AG09309 (cell line): ENCODE measurements around the gene PLB1.
A peak's percentile ranks its signal among the peaks of the same experiment; 100 is the strongest.
"Not testable (repeated sequence)": the region's sequence is repeated elsewhere in the genome, so short reads cannot be mapped to it uniquely, and the experiment has no call there.

Experiments used
- DNase-seq: peaks from one replicate; pipeline ENCODE4 v3.0.0-alpha.2; 2010; ENCODE audit warnings: low read depth
- H3K4me3 ChIP-seq: 2 replicates; pipeline ENCODE4 v1.5.1; 2011; ENCODE audit warnings: mild to moderate bottlenecking, low read depth, low read length, moderate library complexity; ENCODE audit not compliant: control insufficient read depth
- TF ChIP-seq, protein P1 (sequence below): IDR thresholded peaks from 2 replicates; pipeline ENCODE4 v1.5.1; 2011; ENCODE audit warnings: mild to moderate bottlenecking, low read depth, low read length, inconsistent platforms; ENCODE audit not compliant: insufficient read depth, control insufficient read depth; ENCODE audit errors: missing control alignments

PLB1 gene

DNA sequence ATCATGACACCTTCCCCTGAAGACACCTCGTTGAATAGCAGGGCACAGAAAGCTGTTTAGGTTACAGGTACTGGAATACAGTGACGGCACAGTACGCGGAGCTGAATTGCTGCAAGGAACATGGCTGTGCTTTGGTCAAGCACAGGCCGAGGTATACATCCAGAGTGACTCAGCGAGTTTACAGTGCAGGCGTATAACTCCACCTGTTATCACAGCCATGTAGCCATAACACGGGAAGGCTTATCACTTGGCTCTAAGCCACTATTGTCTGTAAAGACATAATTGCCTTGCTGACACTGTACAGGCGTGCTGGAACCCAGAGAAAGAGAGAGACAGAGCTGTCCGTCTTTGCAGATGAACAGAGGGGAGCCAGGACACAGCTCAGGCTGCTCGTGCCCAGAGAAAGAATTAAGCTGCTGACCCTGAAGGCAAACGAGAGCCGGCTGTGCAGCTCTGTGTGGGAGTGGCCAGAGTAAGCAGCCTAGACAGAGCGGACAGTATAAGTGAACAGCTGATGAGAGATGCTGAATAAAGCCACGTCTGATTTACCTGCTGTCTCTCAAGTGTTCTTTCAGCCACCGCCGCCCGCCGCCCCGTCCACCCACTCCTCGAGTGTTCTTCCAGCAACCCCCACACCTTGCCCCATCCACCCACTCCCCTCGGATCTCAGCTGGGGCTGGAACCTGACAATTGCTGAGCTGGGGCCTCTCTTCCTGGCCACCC lies 168.4 kb downstream of the PLB1 start:
- no peak overlapping the region for H3K4me3 ChIP-seq
- DNase-seq: no peak
- TF ChIP-seq, protein P1, sequence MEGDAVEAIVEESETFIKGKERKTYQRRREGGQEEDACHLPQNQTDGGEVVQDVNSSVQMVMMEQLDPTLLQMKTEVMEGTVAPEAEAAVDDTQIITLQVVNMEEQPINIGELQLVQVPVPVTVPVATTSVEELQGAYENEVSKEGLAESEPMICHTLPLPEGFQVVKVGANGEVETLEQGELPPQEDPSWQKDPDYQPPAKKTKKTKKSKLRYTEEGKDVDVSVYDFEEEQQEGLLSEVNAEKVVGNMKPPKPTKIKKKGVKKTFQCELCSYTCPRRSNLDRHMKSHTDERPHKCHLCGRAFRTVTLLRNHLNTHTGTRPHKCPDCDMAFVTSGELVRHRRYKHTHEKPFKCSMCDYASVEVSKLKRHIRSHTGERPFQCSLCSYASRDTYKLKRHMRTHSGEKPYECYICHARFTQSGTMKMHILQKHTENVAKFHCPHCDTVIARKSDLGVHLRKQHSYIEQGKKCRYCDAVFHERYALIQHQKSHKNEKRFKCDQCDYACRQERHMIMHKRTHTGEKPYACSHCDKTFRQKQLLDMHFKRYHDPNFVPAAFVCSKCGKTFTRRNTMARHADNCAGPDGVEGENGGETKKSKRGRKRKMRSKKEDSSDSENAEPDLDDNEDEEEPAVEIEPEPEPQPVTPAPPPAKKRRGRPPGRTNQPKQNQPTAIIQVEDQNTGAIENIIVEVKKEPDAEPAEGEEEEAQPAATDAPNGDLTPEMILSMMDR: no peak

DNA sequence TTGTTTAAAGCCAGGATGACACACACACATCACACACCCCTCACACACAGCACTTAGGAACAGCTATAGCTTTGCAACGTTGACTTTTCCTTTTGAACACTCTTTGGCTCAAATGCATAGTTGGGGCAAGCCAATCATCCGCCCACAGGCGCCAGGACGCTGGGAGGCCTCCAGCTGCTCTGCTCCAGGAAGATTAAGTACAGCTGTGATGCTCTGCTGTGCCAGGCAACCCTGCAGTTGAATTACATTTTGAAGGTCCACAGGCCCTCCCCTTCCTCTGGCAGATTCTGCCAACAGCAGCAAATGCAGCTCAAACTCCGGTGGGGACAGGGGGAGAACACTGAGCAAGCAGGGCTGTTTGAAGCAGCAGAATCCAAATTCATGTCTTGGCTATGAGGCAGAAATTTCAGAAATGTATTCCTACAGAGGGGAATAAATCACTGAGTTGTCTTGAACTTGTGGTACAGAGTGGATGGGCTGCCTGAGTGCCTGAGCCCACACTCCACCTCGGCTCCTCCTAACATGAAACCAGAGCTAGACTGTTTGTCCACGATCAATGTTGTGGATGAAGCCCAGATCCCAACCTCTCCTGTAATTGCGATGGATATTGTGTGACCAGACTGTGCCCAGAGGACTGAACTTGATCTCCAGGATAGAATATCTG lies 169.3 kb downstream of the PLB1 start:
- TF ChIP-seq, protein P1: no peak
- peak; percentile 47 for DNase-seq

DNA sequence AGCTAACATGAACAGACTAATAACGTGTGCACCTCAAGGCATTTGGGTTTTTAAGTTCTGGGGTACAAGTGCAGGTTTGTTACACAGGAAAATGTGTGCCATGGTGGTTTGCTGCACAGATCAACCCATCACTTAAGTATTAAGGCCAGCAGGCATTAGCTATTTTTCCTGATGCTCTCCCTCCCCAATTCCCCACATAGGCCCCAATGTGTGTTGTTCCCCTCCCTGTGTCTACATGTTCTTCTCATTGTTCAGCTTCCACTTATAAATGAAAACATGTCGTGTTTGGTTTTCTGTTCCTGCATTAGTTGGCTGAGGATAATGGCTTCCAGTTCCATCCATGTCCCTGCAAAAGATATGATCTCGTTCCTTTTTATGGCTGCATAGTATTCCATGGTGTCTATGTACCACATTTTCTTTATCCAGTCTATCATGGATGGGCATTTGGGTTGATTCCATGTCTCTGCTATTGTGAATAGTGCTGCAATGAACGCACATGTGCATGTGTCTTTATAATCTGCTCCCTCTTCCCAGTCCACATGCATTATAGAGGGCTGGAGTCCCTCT lies 170.0 kb downstream of the PLB1 start:
- not testable (repeated sequence) for H3K4me3 ChIP-seq, DNase-seq

More for the DNA sequence above, 169.3 kb downstream of the PLB1 start:
- H3K4me3 ChIP-seq: no peak overlapping the region

DNA sequence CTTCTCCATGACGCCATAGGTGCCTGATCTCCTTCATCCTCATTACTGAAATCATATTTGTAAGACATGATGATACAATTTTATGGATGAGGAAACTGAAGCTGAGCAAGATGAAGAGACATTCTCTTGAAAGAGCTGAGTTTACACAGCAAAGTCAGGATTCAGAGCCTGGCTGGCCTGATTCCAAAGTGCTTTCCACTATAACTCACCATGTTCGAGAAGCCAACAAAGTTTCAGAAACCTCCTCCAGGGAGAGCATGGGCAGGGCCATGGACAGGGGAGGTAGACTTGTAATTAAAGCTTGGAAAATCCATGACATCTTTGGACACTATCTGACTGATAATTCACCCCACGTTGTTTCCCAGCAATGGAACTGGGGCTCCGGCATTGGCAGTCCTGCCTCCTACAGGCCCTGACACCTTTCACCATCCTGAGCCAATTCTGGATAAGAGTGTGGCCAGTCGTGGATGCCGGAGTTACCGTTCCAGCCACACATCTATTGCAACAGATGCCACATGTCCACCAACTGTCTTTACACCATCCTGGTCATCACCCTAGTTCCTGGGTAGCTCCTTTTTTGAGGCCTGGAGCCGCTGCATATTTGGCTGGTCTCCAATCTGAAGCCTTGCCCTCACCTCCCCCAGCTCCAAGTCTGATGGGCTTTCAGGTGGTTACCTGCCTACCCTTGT lies 170.8 kb downstream of the PLB1 start:
- H3K4me3 ChIP-seq: no peak overlapping the region
- TF ChIP-seq, protein P1: no peak
- no peak for DNase-seq

DNA sequence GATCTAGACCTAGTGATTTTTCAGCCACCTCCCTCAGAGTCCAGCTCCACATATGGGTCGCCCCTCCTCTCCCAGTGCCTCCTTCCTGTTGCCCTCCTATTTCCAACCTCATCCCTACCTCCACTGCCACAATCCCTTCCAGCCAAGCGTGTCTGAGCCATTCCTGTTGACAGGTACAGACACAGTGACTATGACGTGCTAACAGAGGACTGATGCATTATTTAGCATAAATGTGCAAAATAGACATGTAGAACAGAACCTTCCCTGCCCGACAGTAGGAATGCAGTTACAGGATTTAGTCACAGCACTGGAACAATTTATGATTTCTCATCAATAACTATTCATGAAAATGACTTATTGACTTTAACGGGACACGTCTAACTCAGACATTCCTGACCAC lies 171.4 kb downstream of the PLB1 start:
- TF ChIP-seq, protein P1: no peak
- no peak for DNase-seq
- no peak overlapping the region for H3K4me3 ChIP-seq

DNA sequence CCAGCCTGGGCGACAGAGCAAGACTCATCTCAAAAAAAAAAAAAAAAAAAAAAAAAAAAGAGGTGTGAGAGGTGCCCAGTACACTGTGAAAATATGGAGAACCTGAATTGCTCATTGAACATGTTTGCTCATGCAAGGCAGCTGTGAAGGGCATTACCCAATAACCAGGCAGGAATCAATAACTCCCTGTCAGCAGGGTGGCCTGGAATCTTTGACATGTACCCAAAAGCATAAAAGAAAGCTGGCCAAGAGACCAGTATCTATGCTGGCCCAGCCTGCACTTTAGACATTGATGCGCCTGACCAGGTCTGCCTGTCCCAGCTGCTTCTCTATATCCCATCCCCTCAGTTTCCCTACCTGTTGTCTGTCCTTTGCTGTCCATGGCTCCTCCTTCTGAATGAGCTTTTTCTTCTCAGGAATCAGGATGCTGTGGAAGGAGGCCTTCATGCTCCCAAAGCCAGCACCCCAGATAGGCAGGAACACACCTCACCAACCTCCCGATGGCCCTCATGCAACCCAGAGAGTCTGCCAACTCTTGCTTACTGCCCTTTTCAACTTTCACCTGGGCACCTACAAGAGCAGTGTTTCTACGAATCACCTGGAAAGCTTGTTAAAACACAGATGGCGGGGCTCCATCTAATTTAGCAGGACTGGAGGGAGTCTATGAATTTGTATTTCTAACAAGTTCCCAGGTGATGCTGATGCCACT lies 172.4 kb downstream of the PLB1 start:
- TF ChIP-seq, protein P1: no peak
- no peak overlapping the region for H3K4me3 ChIP-seq
- no peak for DNase-seq
